ENCODE data around the gene SPHK2. TPM values are rescaled to one million over a fixed set of nuclear protein-coding genes. Genes with fewer than 3 reads are reported as not detected.
A peak's percentile ranks its signal among the peaks of the same experiment; 100 is the strongest.

SPHK2 gene
- total and polyA plus RNA-seq, 2 of the 8 experiments (the other 6 are each of a cell fraction or from before 2014, with no cell fraction given): 43.9 to 60.9 TPM

GRCh38 chr19:48629599-48630295 is 10.4 kb downstream of the SPHK2 start (continued):
- 0 out of 2 replicates have a peak, but pooled peaks have one; percentile 6 for TF ChIP-seq E2F6 (IDR thresholded peaks at IDR 0.05)
- TF ChIP-seq TCF12 (IDR thresholded peaks at IDR 0.05; ENCODE audit: low read depth, low read length): 0 out of 2 replicates have a peak, but pooled peaks have one; percentile 43
- TF ChIP-seq SIRT6 (IDR thresholded peaks at IDR 0.05; ENCODE audit: low read length): no peak
- TF ChIP-seq CREB1 (IDR thresholded peaks at IDR 0.05): peak; percentile 56; the same call in 1 of the 2 replicates
- TF ChIP-seq SP4 (IDR thresholded peaks at IDR 0.05; ENCODE audit: low read length): peak; percentile 59
- no peak for TF ChIP-seq NRF1 (IDR thresholded peaks at IDR 0.05; ENCODE audit: low read depth, low read length)
- TF ChIP-seq YY1 (IDR thresholded peaks at IDR 0.05; ENCODE audit: low read depth, low read length): no peak
- no peak for TF ChIP-seq EP300 (IDR thresholded peaks at IDR 0.05; ENCODE audit: borderline replicate concordance in 1 of 2, low read depth in 2 of 2, low read length in 2 of 2)
- TF ChIP-seq FOSL1 (IDR thresholded peaks at IDR 0.05; ENCODE audit: insufficient read depth, low read depth, low read length): no peak
- TF ChIP-seq HDAC6 (IDR thresholded peaks at IDR 0.05; ENCODE audit: low read depth, low read length): peak; percentile 22
- TF ChIP-seq HDAC2 (IDR thresholded peaks at IDR 0.05; ENCODE audit: borderline replicate concordance in 1 of 2, low read depth in 2 of 2, low read length in 2 of 2): no peak; a peak in 1 of 4 replicates
- TF ChIP-seq JUND (IDR thresholded peaks at IDR 0.05; ENCODE audit: low read length): no peak
- TF ChIP-seq BCL11A (IDR thresholded peaks at IDR 0.05; ENCODE audit: low read depth in 2 of 2, low read length in 2 of 2): no peak

Data from H1 (cell line).